ENCODE measurements around the gene CLCNKA.
"Not testable (repeated sequence)": the region's sequence is repeated elsewhere in the genome, so short reads cannot be mapped to it uniquely, and the experiment has no call there.

GRCh38 chr1:16036461-16036860, 14.6 kb downstream of the CLCNKA start:
- TF ChIP-seq EZH2 (IDR thresholded peaks at IDR 0.05; ENCODE audit: borderline replicate concordance); CTCF (IDR thresholded peaks at IDR 0.05; ENCODE audit: poor library complexity); EZH2phosphoT487 (IDR thresholded peaks at IDR 0.05; ENCODE audit: low read depth, severe bottlenecking, unreplicated experiment): not testable (repeated sequence)
